Endodermal cell (in vitro differentiated cells): ENCODE data around the gene DCHS1. TPM values are rescaled to one million over a fixed set of nuclear protein-coding genes. Genes with fewer than 3 reads are reported as not detected.
A peak's percentile ranks its signal among the peaks of the same experiment; 100 is the strongest.

Source experiments
- DNase-seq: peaks from one replicate; pipeline ENCODE4 v3.0.0-alpha.2; 2017
- H3K27ac ChIP-seq: 2 replicates; pipeline ENCODE4 v1.5.1; 2013; ENCODE audit warnings: mild to moderate bottlenecking, low read depth, low read length, moderate library complexity
- H3K27me3 ChIP-seq: 2 replicates; pipeline ENCODE4 v1.6.1; 2013; ENCODE audit warnings: mild to moderate bottlenecking, low read length, moderate library complexity; ENCODE audit not compliant: insufficient read depth, control insufficient read depth, poor library complexity, severe bottlenecking
- H3K36me3 ChIP-seq: 2 replicates; pipeline ENCODE4 v1.7.0; 2013; ENCODE audit warnings: mild to moderate bottlenecking, low read length, moderate library complexity; ENCODE audit not compliant: control insufficient read depth, insufficient read depth
- H3K4me1 ChIP-seq: one replicate; pipeline ENCODE4 v1.7.0; 2013; ENCODE audit warnings: low read length; ENCODE audit not compliant: control insufficient read depth, insufficient read depth
- H3K4me3 ChIP-seq: 2 replicates; pipeline ENCODE4 v1.5.1; 2013; ENCODE audit warnings: mild to moderate bottlenecking, low read length, moderate library complexity
- H3K9ac ChIP-seq: 2 replicates; pipeline ENCODE4 v1.6.1; 2013; ENCODE audit warnings: mild to moderate bottlenecking, low read length, moderate library complexity; ENCODE audit not compliant: poor library complexity, severe bottlenecking; ENCODE audit errors: extremely low read depth
- H3K9me3 ChIP-seq: 2 replicates; pipeline ENCODE4 v1.6.1; 2013; ENCODE audit warnings: mild to moderate bottlenecking, low read length, moderate library complexity; ENCODE audit not compliant: control insufficient read depth
- H3K27ac Mint-ChIP-seq: 2 replicates; pipeline ENCODE4 v1.8.0; 2020; ENCODE audit warnings: mixed read lengths
- H3K27me3 Mint-ChIP-seq: 2 replicates; pipeline ENCODE4 v1.8.0; 2021; ENCODE audit warnings: mild to moderate bottlenecking, mixed read lengths; ENCODE audit not compliant: insufficient read depth
- H3K36me3 Mint-ChIP-seq: 2 replicates; pipeline ENCODE4 v1.8.0; 2020; ENCODE audit warnings: low read depth, mixed read lengths
- H3K4me1 Mint-ChIP-seq: 2 replicates; pipeline ENCODE4 v1.8.0; 2020; ENCODE audit warnings: mixed read lengths
- H3K4me3 Mint-ChIP-seq: 2 replicates; pipeline ENCODE4 v1.8.0; 2020; ENCODE audit warnings: mild to moderate bottlenecking, moderate library complexity, mixed read lengths
- H3K9me3 Mint-ChIP-seq: 2 replicates; pipeline ENCODE4 v1.8.0; 2020; ENCODE audit warnings: mild to moderate bottlenecking, mixed read lengths
- CTCF ChIP-seq: fragments of 200-600 bp; sonication (generic); conservative IDR thresholded peaks from 2 replicates; pipeline ENCODE4 v1.5.0; 2021; ENCODE audit warnings: antibody characterized with exemption, mild to moderate bottlenecking
- WGBS, 2 experiments: methylation state at CpG; one replicate each; pipeline versions ENCODE4 v1.1.5 to v1.1.7; 2013; ENCODE audit warnings: missing lambda C conversion rate in 2 of 2, mixed read lengths in 1 of 2; ENCODE audit not compliant: insufficient coverage in 1 of 2, insufficient read length in 1 of 2; 5-methylcytosine and 5-hydroxymethylcytosine counted together
- total RNA-seq, 2 donors: library from RNA; stranded (reverse); fragmentation: NEBNext Ultra II Directional in 1 of 2; extraction: Animal tissue kit (Norgen Biotek cat#: 25700) in 1 of 2; gene quantifications; 2 replicates in 1 of 2; 3 replicates in 1 of 2; pipeline ENCODE4 v1.2.1, GENCODE V29; 2021

The DCHS1 gene
- total RNA-seq, 2 donors from 2014 or later = 13.7 to 14.3 TPM

DNA sequence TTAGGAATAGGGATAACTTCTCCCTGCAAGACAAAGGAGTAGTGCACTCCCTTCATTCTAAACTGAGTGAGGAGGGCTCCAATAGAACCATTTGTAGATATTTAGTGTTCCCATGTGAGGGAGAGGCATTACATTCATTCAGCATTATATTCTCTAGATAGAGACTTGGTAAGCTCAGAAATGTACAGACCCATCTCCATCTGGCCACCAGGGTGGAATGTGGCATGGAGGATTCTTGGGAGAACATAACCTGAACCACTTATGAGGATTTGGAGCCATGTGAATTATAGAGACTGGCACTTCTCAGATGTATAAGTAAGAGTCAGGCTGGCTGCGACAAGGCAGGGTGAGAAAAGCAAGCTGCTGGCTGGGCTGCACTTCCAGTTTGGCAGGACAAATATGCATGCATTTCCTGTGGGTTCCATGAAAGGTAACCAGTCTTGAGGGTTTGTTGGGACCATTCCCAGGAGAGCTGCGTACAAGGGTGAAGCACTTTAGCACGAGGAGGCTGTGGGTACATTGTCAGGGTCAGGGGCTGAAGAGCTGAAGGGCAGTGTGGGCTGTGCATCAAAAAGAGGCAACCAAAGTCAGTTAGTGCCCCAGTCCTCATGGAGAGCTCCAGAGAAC is 61.4 kb downstream of the DCHS1 start:
- no peak overlapping the region for H3K9ac ChIP-seq
- DNase-seq = peak; percentile 33
- no peak overlapping the region for H3K27ac ChIP-seq
- Mint-ChIP-seq H3K9me3 (no peaks in the 10 kb centered on the region), H3K27ac (no peak overlapping the region), H3K4me3 (no peak overlapping the region), H3K36me3 (peaks cover 12% of the 10 kb centered on the region), H3K4me1 (no peaks in the 10 kb centered on the region), H3K27me3 (no peaks in the 10 kb centered on the region)
- peaks cover 37% of the 10 kb centered on the region for H3K36me3 ChIP-seq
- H3K4me1 ChIP-seq = no peaks in the 10 kb centered on the region
- no peaks in the 10 kb centered on the region for H3K27me3 ChIP-seq
- H3K9me3 ChIP-seq = no peaks in the 10 kb centered on the region
- no peak overlapping the region for H3K4me3 ChIP-seq
- 94 to 100% methylated on average over 2 to 3 of the region's 3 CpGs for WGBS, 2 experiments
- TF ChIP-seq CTCF = peak; percentile 39

DNA sequence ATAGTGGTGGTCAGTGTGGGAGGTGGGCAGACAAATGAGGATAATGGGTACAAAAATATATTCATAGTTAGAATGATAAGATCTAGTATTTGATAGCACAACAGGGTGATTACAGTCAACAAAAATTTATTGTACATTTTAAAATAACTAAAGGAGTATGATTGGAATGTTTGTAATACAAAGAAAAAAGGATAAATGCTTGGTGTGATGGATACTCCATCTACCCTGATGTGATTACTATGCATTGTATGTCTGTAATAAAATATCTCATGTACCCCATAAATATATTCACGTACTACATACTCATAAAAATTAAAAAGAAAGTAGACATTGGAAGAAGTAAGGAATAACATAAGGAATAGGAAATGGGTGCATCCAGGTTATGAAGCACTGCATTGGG is 67.6 kb downstream of the DCHS1 start:
- Histone ChIP-seq H3K27me3 (no peaks in the 10 kb centered on the region), H3K4me3 (no peak overlapping the region), H3K27ac (no peak overlapping the region), H3K36me3 (peaks cover 7% of the 10 kb centered on the region), H3K9ac (no peak overlapping the region), H3K9me3 (peaks cover 17% of the 10 kb centered on the region), H3K4me1 (no peaks in the 10 kb centered on the region)
- Mint-ChIP-seq H3K27me3 (no peaks in the 10 kb centered on the region), H3K4me1 (no peaks in the 10 kb centered on the region), H3K9me3 (peaks cover 19% of the 10 kb centered on the region), H3K36me3 (peaks cover 6% of the 10 kb centered on the region), H3K4me3 (no peak overlapping the region), H3K27ac (no peak overlapping the region)
- DNase-seq = no peak
- WGBS, 2 experiments = no CpG with 5 or more reads among the region's 1 CpG
- TF ChIP-seq CTCF = no peak

- H3K9ac ChIP-seq = no peak overlapping the region
- DNase-seq = no peak
- H3K27me3 Mint-ChIP-seq = no peaks in the 10 kb centered on the region
- H3K9me3 ChIP-seq = peaks cover 21% of the 10 kb centered on the region
- H3K4me3 ChIP-seq = no peak overlapping the region
- no peak overlapping the region for H3K27ac ChIP-seq
- no peak overlapping the region for H3K4me3 Mint-ChIP-seq
- no peaks in the 10 kb centered on the region for H3K27me3 ChIP-seq
- H3K36me3 ChIP-seq = peaks cover 7% of the 10 kb centered on the region
- 96 to 100% methylated on average over 11 of the region's 11 CpGs for WGBS, 2 experiments
- H3K9me3 Mint-ChIP-seq = peaks cover 22% of the 10 kb centered on the region
- peaks cover 6% of the 10 kb centered on the region for H3K36me3 Mint-ChIP-seq
- TF ChIP-seq CTCF = no peak
- no peaks in the 10 kb centered on the region for H3K4me1 ChIP-seq
- no peak overlapping the region for H3K27ac Mint-ChIP-seq
- no peaks in the 10 kb centered on the region for H3K4me1 Mint-ChIP-seq
Observed at GRCh38 chr11:6587360-6587953, 68.2 kb downstream of the DCHS1 start.
